GM19043 (cell line): ENCODE data around the gene OR51D1.

Experiments
- ATAC-seq: cut with Tn5 transposase; IDR thresholded peaks from one replicate; pipeline ENCODE4 v1.9.1; 2021; ENCODE audit warnings: low read depth; ENCODE audit not compliant: unreplicated experiment

Gene OR51D1

GRCh38 chr11:4644233-4644632 is 7.0 kb downstream of the OR51D1 start:
- no peak for ATAC-seq

- no peak for ATAC-seq
These were observed 8.7 kb downstream of the OR51D1 start for GRCh38 chr11:4645974-4646373.

- no peak for ATAC-seq
These were observed 10.5 kb downstream of the OR51D1 start for GRCh38 chr11:4647766-4648165.

GRCh38 chr11:4654635-4655369 is 17.5 kb downstream of the OR51D1 start:
- no peak for ATAC-seq

GRCh38 chr11:4658629-4659445 is 21.6 kb downstream of the OR51D1 start:
- ATAC-seq = no peak

- ATAC-seq = no peak
These were observed 25.6 kb downstream of the OR51D1 start for GRCh38 chr11:4662876-4663275.

GRCh38 chr11:4664183-4664582 is 26.9 kb downstream of the OR51D1 start:
- ATAC-seq = no peak

- no peak for ATAC-seq
These were observed 27.5 kb downstream of the OR51D1 start for GRCh38 chr11:4664786-4665185.

GRCh38 chr11:4665424-4665823 is 28.1 kb downstream of the OR51D1 start:
- ATAC-seq = no peak

GRCh38 chr11:4671741-4672140 is 34.5 kb downstream of the OR51D1 start:
- ATAC-seq = no peak

- no peak for ATAC-seq
These were observed 35.2 kb downstream of the OR51D1 start for GRCh38 chr11:4672470-4672869.

- no peak for ATAC-seq
These were observed 36.5 kb downstream of the OR51D1 start for GRCh38 chr11:4673781-4674180.

- ATAC-seq = no peak
These were observed 40.7 kb downstream of the OR51D1 start for GRCh38 chr11:4677948-4678347.

- no peak for ATAC-seq
These were observed 43.1 kb downstream of the OR51D1 start for GRCh38 chr11:4680341-4680740.

- ATAC-seq = no peak
These were observed 45.5 kb downstream of the OR51D1 start for GRCh38 chr11:4682623-4683419.

- ATAC-seq = no peak
These were observed 47.5 kb downstream of the OR51D1 start for GRCh38 chr11:4684631-4685285.
